ENCODE measurements around the gene CORO1C.

DNA sequence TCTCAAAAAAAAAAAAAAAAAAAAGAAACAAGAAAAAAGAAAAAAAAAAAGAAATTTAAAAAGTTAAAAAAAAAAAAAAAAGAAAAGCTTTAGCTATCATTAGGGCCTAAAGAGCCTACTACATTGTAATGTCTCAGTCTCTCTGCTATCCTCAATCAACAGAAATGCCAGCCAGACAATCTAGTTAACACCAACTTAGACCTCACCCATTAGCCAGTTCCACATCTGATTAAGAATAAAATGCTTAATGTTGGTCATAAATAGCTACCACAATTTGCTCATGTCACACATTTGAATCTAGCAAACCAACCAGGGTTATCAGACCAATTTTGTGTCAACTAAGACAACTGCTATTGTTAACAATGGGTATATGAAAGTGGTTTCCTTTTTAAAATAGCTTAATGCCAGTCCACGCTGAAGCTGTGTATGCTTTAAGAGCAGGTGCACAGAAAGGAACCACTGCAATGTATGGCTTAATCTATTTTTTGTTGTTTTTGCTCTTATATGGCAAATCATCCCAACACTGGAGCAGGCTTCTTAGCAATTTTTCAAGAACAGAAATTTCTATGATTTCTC, 52.1 kb downstream of the CORO1C start:
- no peak for TF ChIP-seq CTCF (IDR thresholded peaks at IDR 0.05; ENCODE audit: poor library complexity, severe bottlenecking)
- no peak for TF ChIP-seq EZH2 (IDR thresholded peaks at IDR 0.05; ENCODE audit: borderline replicate concordance, insufficient read depth, low read length, poor library complexity, severe bottlenecking)
- TF ChIP-seq RAD21 (conservative IDR thresholded peaks at IDR 0.05), result no peak
- TF ChIP-seq TAF1 (IDR thresholded peaks at IDR 0.05; ENCODE audit: low read depth), result no peak
- TF ChIP-seq EP300 (conservative IDR thresholded peaks at IDR 0.05; ENCODE audit: poor library complexity, severe bottlenecking), result no peak
- no peak for TF ChIP-seq POLR2AphosphoS5 (IDR thresholded peaks at IDR 0.05)
- TF ChIP-seq MXI1 (conservative IDR thresholded peaks at IDR 0.05; ENCODE audit: poor library complexity, severe bottlenecking), result no peak
- no peak for TF ChIP-seq SMC3 (conservative IDR thresholded peaks at IDR 0.05; ENCODE audit: poor library complexity)
